Tibial nerve (tissue), 3 donors: Measurements from ENCODE around the gene DPP7.

Experiments
- CTCF ChIP-seq, 5 experiments: fragments of 200-600 bp in 3 of 5; fragments of 450-650 bp in 2 of 5; sonication (generic) in 3 of 5; IDR thresholded peaks; one replicate each; pipeline ENCODE4 v1.5.1; 2016 to 2019; ENCODE audit warnings: antibody characterized with exemption in 5 of 5, mild to moderate bottlenecking in 3 of 5, moderate library complexity in 2 of 5
- POLR2A ChIP-seq, 2 donors: fragments of 450-650 bp; IDR thresholded peaks; one replicate each; pipeline ENCODE4 v1.6.1; 2017; ENCODE audit warnings: antibody characterized with exemption in 2 of 2, mild to moderate bottlenecking in 2 of 2, moderate library complexity in 2 of 2

- no peak for TF ChIP-seq CTCF (IDR thresholded peaks at IDR 0.05)
- no peak for TF ChIP-seq POLR2A (IDR thresholded peaks at IDR 0.05)
These were observed at the start of gene DPP7 for GRCh38 chr9:137114613-137115393.
